GM12872 (cell line): ENCODE measurements around the gene DUOX2.

Source experiments
- TF ChIP-seq, protein P1 (sequence below): IDR thresholded peaks from 3 replicates; pipeline ENCODE4 v1.5.1; 2011; ENCODE audit warnings: low read depth, mild to moderate bottlenecking, low read length, moderate library complexity; ENCODE audit not compliant: insufficient read depth

Gene DUOX2

GRCh38 chr15:45050587-45050986 is 63.4 kb downstream of the DUOX2 start:
- TF ChIP-seq, protein P1, sequence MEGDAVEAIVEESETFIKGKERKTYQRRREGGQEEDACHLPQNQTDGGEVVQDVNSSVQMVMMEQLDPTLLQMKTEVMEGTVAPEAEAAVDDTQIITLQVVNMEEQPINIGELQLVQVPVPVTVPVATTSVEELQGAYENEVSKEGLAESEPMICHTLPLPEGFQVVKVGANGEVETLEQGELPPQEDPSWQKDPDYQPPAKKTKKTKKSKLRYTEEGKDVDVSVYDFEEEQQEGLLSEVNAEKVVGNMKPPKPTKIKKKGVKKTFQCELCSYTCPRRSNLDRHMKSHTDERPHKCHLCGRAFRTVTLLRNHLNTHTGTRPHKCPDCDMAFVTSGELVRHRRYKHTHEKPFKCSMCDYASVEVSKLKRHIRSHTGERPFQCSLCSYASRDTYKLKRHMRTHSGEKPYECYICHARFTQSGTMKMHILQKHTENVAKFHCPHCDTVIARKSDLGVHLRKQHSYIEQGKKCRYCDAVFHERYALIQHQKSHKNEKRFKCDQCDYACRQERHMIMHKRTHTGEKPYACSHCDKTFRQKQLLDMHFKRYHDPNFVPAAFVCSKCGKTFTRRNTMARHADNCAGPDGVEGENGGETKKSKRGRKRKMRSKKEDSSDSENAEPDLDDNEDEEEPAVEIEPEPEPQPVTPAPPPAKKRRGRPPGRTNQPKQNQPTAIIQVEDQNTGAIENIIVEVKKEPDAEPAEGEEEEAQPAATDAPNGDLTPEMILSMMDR = no peak

DNA sequence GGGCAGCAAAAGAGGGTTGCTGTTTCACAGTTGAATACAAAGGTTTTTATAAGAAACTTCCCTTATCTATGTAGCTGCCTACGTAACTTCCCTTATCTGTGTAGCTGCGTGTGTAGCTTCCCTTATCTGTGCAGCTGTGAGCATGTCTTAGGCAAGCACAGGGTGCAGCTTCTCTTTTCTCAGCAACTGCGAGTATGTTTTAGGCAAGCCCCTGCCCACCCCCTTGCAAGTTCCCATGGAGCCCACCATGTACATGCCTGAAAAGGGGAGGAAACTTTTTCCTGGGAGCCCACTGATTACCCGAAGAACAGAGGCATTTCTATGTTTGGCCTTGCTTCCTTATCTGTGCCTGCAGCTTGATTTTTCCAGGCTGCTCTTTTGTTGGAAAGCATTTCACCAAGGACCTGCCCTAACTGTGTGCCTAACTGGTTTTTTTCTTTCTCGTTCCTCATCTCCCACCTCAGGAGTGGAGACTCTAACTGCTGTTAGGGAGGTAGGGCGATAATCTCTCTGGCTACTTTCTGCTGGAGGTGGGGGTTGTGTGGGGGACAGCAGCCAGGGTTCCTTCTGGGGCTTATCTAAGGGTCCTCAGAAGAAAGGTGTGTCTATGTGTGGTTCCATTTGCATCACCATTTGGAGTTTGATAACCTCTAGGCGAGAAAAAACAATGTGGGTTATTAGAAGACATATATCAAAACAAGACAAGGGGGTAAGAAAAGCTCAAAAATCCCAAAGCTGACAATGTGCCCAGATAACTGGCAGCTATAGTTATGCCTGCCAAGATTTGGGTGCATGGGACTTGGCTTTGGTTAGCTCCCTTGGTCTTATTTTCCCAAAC is 65.0 kb downstream of the DUOX2 start:
- TF ChIP-seq, protein P1 = no peak
